Calu3 (cell line): ENCODE results near the gene OLFM4. TPM values are rescaled to one million over a fixed set of nuclear protein-coding genes. Genes with fewer than 3 reads are reported as not detected.

ENCODE experiments used
- BruUV-seq: library from RNA; stranded (reverse); fragments of 400-500 nt; replicated peaks from 2 replicates; lab custom pipeline; 2021; lab: Mats Ljungman, UMichigan
- CTCF ChIA-PET: fragments of 300-600 bp; sonication (Branson Sonifier 250); formaldehyde crosslinking; loops from one replicate; lab custom pipeline; 2022; ENCODE audit warnings: antibody characterized with exemption; lab: Charles Lee
- DNase-seq: peaks from one replicate; pipeline ENCODE4 v3.0.0; 2022
- H3K27ac Mint-ChIP-seq: one replicate; pipeline ENCODE4 v1.8.0; 2022; ENCODE audit warnings: mixed read lengths; ENCODE audit not compliant: unreplicated experiment
- H3K27me3 Mint-ChIP-seq: one replicate; pipeline ENCODE4 v1.8.0; 2022; ENCODE audit warnings: mixed read lengths; ENCODE audit not compliant: unreplicated experiment
- H3K36me3 Mint-ChIP-seq: one replicate; pipeline ENCODE4 v1.8.0; 2022; ENCODE audit warnings: mild to moderate bottlenecking, moderate library complexity, mixed read lengths; ENCODE audit not compliant: insufficient read depth, unreplicated experiment
- H3K4me1 Mint-ChIP-seq: one replicate; pipeline ENCODE4 v1.8.0; 2022; ENCODE audit warnings: mild to moderate bottlenecking, low read depth, mixed read lengths; ENCODE audit not compliant: unreplicated experiment
- H3K4me3 Mint-ChIP-seq: one replicate; pipeline ENCODE4 v1.8.0; 2022; ENCODE audit warnings: mild to moderate bottlenecking, low read depth, moderate library complexity, mixed read lengths; ENCODE audit not compliant: unreplicated experiment
- H3K9me3 Mint-ChIP-seq: one replicate; pipeline ENCODE4 v1.8.0; 2022; ENCODE audit warnings: low read depth, mixed read lengths; ENCODE audit not compliant: unreplicated experiment
- CTCF ChIP-seq: fragments of 200-600 bp; IDR thresholded peaks from one replicate; pipeline ENCODE4 v1.8.0; 2022; ENCODE audit warnings: antibody characterized with exemption; ENCODE audit not compliant: unreplicated experiment
- intact Hi-C: fragments of 100-400 bp; cut with micrococcal nuclease; formaldehyde crosslinking; loops from one replicate; pipeline ENCODE4 v1.10.0; 2022; ENCODE audit not compliant: unreplicated experiment
- total RNA-seq: library from RNA; stranded (reverse); gene quantifications from 2 replicates; pipeline ENCODE4 v1.2.3, GENCODE V29; 2022

Gene OLFM4
- total RNA-seq, 1 experiment from 2014 or later, result 33.5 TPM

- CTCF ChIA-PET, result no interaction called here
- BruUV-seq, result no TSS peak
- H3K27me3 Mint-ChIP-seq, result no peaks in the 10 kb centered on the region
- no peak overlapping the region for H3K27ac Mint-ChIP-seq
- no peak for DNase-seq
- intact Hi-C loops, result no loop called here
- H3K9me3 Mint-ChIP-seq, result no peaks in the 10 kb centered on the region
- no peaks in the 10 kb centered on the region for H3K36me3 Mint-ChIP-seq
- no peak for TF ChIP-seq CTCF
- H3K4me3 Mint-ChIP-seq, result no peak overlapping the region
- H3K4me1 Mint-ChIP-seq, result no peaks in the 10 kb centered on the region
Measured at GRCh38 chr13:53052675-53053074, 24.1 kb downstream of the OLFM4 start.

GRCh38 chr13:53054569-53054968, 26.0 kb downstream of the OLFM4 start:
- TF ChIP-seq CTCF, result no peak
- DNase-seq, result no peak
- intact Hi-C loops, result no loop called here
- H3K4me3 Mint-ChIP-seq, result no peak overlapping the region
- no TSS peak for BruUV-seq
- no peaks in the 10 kb centered on the region for H3K36me3 Mint-ChIP-seq
- H3K9me3 Mint-ChIP-seq, result no peaks in the 10 kb centered on the region
- no peaks in the 10 kb centered on the region for H3K27me3 Mint-ChIP-seq
- CTCF ChIA-PET, result interaction anchor here (0.5 to 0.9 kb wide), 2 partner anchors 87 to 666 kb away, joined by 3 read pairs; no protein-coding TSS in a partner anchor
- H3K27ac Mint-ChIP-seq, result no peak overlapping the region
- H3K4me1 Mint-ChIP-seq, result no peaks in the 10 kb centered on the region

GRCh38 chr13:53058065-53058679, 29.6 kb downstream of the OLFM4 start:
- Mint-ChIP-seq H3K9me3 (no peaks in the 10 kb centered on the region), H3K4me3 (no peak overlapping the region), H3K27ac (no peak overlapping the region), H3K27me3 (no peaks in the 10 kb centered on the region), H3K36me3 (no peaks in the 10 kb centered on the region), H3K4me1 (no peaks in the 10 kb centered on the region)
- TF ChIP-seq CTCF, result no peak
- DNase-seq, result no peak
- BruUV-seq, result no TSS peak
- intact Hi-C loops, result no loop called here
- CTCF ChIA-PET, result no interaction called here

- Mint-ChIP-seq H3K4me3 (no peak overlapping the region), H3K36me3 (no peaks in the 10 kb centered on the region), H3K27me3 (no peaks in the 10 kb centered on the region), H3K4me1 (no peaks in the 10 kb centered on the region), H3K27ac (no peak overlapping the region), H3K9me3 (peaks cover 4% of the 10 kb centered on the region)
- DNase-seq, result no peak
- BruUV-seq, result no TSS peak
- intact Hi-C loops, result no loop called here
- CTCF ChIA-PET, result no interaction called here
- no peak for TF ChIP-seq CTCF
Measured at GRCh38 chr13:53060840-53061490, 32.4 kb downstream of the OLFM4 start.
